ENCODE results near the gene LRP1B. TPM values are rescaled to one million over a fixed set of nuclear protein-coding genes. Genes with fewer than 3 reads are reported as not detected.
"Not testable (repeated sequence)": the region's sequence is repeated elsewhere in the genome, so short reads cannot be mapped to it uniquely, and the experiment has no call there.

The LRP1B gene
- total RNA-seq, 4 donors from 2014 or later, result 0.85 to 3.3 (median 1.1) TPM; not detected in 1

DNA sequence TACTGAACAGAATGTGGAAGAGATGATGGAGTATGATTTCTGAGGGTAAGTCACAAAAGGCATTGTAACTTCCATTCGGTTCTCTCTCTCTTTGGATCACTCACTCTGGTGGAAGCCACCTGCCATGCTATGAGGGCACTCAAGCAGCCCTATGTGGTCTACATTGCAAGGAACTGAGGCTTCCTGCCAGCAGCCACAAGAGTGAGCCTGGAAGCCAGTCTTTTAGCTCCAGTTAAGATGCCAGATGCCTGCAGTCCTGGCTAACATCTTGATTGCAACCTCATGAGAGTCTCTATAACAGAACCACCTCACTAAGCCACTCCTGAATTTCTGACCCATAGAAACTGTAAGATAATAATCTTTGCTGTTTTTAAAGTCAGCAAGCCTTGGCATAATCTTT, 935.7 kb downstream of the LRP1B start:
- no peaks in the 10 kb centered on the region for H3K4me1 ChIP-seq
- H3K36me3 ChIP-seq, result no peaks in the 10 kb centered on the region
- H3K27ac ChIP-seq, result no peak overlapping the region
- H3K27me3 ChIP-seq, result no peaks in the 10 kb centered on the region
- no peak for DNase-seq
- no peaks in the 10 kb centered on the region for H3K9me3 ChIP-seq
- TF ChIP-seq, protein P1, sequence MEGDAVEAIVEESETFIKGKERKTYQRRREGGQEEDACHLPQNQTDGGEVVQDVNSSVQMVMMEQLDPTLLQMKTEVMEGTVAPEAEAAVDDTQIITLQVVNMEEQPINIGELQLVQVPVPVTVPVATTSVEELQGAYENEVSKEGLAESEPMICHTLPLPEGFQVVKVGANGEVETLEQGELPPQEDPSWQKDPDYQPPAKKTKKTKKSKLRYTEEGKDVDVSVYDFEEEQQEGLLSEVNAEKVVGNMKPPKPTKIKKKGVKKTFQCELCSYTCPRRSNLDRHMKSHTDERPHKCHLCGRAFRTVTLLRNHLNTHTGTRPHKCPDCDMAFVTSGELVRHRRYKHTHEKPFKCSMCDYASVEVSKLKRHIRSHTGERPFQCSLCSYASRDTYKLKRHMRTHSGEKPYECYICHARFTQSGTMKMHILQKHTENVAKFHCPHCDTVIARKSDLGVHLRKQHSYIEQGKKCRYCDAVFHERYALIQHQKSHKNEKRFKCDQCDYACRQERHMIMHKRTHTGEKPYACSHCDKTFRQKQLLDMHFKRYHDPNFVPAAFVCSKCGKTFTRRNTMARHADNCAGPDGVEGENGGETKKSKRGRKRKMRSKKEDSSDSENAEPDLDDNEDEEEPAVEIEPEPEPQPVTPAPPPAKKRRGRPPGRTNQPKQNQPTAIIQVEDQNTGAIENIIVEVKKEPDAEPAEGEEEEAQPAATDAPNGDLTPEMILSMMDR (IDR thresholded peaks at IDR 0.05), result no peak
- no peak for TF ChIP-seq POLR2A (IDR thresholded peaks at IDR 0.05)
- H3K4me3 ChIP-seq, result no peak overlapping the region

DNA sequence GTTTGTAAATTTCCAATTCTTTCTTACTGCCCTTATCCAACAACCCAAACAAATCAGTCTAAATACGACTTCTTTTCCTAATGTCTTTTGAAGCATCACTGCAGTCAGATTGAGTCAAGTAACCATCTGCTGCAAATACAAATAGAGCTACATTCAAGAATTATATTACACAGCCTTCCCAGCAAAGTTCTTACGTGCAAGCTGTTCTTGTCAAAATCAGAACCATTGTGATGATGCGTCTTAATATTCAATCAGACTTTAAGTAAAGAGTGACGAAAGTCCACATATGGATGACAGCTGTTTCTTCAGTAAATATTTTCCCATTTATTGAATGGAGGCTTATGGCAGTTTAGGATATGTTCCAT, 943.8 kb downstream of the LRP1B start:
- Histone ChIP-seq H3K27ac (no peak overlapping the region), H3K4me1 (no peaks in the 10 kb centered on the region), H3K9me3 (no peaks in the 10 kb centered on the region), H3K4me3 (no peak overlapping the region), H3K27me3 (no peaks in the 10 kb centered on the region), H3K36me3 (no peaks in the 10 kb centered on the region)
- no peak for DNase-seq
- TF ChIP-seq POLR2A (IDR thresholded peaks at IDR 0.05), result no peak
- TF ChIP-seq, protein P1 (IDR thresholded peaks at IDR 0.05), result no peak

DNA sequence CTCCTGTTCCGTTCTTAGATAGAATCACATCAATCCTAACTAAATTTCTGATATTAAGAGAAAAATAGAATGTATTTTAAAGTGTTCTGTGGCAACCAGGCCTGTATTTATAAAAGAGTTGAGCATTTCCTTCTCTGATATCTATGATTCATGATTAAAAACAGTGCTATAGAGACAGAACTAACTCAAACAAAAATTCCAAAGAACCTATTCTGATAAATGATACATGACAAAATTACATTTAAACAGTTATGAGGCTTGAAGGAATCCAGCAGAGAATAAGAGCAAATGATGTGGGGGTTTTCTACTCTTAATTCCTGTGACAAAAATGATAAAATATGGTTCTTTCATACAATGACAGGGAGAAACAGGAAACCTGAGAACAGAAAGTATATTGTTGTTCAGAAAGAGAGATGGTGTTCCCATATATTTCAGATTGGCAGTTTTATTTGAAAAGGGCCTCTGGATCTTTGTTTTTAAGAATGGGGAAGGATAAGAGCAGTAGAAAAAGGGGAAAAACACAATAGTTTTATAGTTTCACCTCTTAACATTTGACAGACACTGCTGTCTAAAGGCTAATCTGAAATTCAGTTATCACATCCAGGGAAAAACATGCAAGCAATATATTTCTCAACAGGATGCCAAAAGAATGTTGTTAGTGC, 944.3 kb downstream of the LRP1B start:
- no peak for DNase-seq
- Histone ChIP-seq H3K9me3 (no peaks in the 10 kb centered on the region), H3K27me3 (no peaks in the 10 kb centered on the region), H3K4me3 (no peak overlapping the region), H3K4me1 (no peaks in the 10 kb centered on the region), H3K36me3 (no peaks in the 10 kb centered on the region), H3K27ac (no peak overlapping the region)
- no peak for TF ChIP-seq POLR2A (IDR thresholded peaks at IDR 0.05)
- TF ChIP-seq, protein P1 (IDR thresholded peaks at IDR 0.05), result no peak

DNA sequence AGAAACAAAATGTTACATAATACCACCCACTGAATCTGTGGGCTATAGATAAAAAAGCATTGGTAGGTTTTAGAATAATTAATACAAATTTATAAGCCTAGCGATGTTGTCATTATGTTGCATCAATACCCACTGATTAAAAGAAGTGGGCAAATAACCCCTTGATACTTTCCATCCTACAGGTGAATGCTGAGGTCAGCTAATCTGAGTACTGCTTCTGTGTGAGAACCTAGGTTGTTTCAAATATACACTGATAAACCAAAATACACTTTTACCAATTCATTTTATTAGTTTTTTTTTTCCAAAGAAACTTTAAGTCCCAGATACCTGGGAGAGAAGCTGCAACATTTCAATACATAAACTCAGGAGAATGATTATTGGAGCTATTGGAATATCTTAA, 948.6 kb downstream of the LRP1B start:
- no peaks in the 10 kb centered on the region for H3K4me1 ChIP-seq
- no peaks in the 10 kb centered on the region for H3K27me3 ChIP-seq
- DNase-seq, result no peak
- H3K4me3 ChIP-seq, result no peak overlapping the region
- no peaks in the 10 kb centered on the region for H3K36me3 ChIP-seq
- no peak for TF ChIP-seq POLR2A (IDR thresholded peaks at IDR 0.05)
- TF ChIP-seq, protein P1 (IDR thresholded peaks at IDR 0.05), result no peak
- H3K27ac ChIP-seq, result no peak overlapping the region
- no peaks in the 10 kb centered on the region for H3K9me3 ChIP-seq

DNA sequence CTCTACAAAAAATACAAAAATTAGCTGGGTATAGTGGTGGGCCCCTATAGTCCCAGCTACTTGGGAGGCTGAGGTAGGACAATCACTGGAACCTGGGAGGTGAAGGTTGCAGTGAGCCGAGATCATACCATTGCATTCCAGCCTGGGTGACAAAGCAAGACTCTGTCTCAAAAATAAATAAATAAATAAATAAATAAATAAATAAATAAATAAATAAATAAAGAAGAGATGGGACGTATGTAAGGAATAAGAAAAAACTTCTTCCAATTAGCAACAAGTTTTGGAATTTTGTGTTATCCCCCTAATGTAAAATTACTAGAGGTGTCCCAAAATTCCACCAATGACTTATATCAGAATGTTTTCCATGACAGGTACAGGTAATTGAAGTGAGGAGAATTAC, 961.7 kb downstream of the LRP1B start:
- not testable (repeated sequence) for H3K36me3 ChIP-seq, H3K4me1 ChIP-seq, H3K9me3 ChIP-seq, H3K27me3 ChIP-seq, H3K4me3 ChIP-seq, H3K27ac ChIP-seq, DNase-seq

DNA sequence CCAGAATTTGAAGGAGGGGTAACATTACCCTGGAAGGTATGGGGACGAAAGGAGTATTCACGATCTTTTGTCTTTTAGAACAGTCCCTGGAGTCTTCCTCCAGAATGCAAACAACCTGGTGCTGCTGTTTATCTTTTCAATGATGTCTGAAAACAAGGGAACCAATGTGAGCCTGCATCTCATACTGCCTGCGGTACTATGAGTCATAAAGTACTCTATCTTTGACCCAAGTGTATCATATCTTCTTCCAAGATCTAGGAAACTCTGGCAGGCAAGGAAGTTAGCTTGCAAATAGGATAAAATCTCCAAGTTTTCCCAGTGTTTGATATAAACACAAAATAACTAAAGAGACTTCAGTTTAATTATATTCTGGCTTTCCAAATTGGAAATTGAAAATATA, 968.5 kb downstream of the LRP1B start:
- Histone ChIP-seq H3K4me1 (no peaks in the 10 kb centered on the region), H3K36me3 (no peaks in the 10 kb centered on the region), H3K9me3 (no peaks in the 10 kb centered on the region), H3K4me3 (no peak overlapping the region), H3K27ac (no peak overlapping the region), H3K27me3 (no peaks in the 10 kb centered on the region)
- no peak for DNase-seq
- TF ChIP-seq, protein P1 (IDR thresholded peaks at IDR 0.05), result no peak

Measured in Peyer's patch (tissue), 4 donors.